GM12892 (cell line): ENCODE results near the gene FMN2.

Experiments used
- POLR2A ChIP-seq: IDR thresholded peaks from 2 replicates; pipeline ENCODE4 v1.6.1; 2011; ENCODE audit warnings: low read depth, low read length, control low read depth
- POLR2AphosphoS5 ChIP-seq: IDR thresholded peaks from 2 replicates; pipeline ENCODE4 v1.6.1; 2011; ENCODE audit warnings: low read depth, low read length, control low read depth

- no peak for TF ChIP-seq POLR2A
- no peak for TF ChIP-seq POLR2AphosphoS5
These were observed 179.4 kb downstream of the FMN2 start for GRCh38 chr1:240271081-240271480.
